T-cell (primary cell): ENCODE data around the gene KCNG2. TPM values are rescaled to one million over a fixed set of nuclear protein-coding genes. Genes with fewer than 3 reads are reported as not detected.

Experiments used
- ATAC-seq, 4 experiments: fragments of 200-7000 bp in 3 of 4; fragments of 150-1000 bp in 1 of 4; cut with Tn5 transposase; replicated peaks in 1 of 4; 1 replicate in 3 of 4; 2 replicates in 1 of 4; pipeline ENCODE4 v1.10.0; 2021; ENCODE audit warnings: moderate library complexity in 3 of 4, mild to moderate bottlenecking in 2 of 4, moderate number of reproducible peaks in 1 of 4
- CTCF ChIA-PET, 2 donors: fragments of 300-600 bp; sonication (Branson Sonifier 250); formaldehyde crosslinking; loops; one replicate each; lab custom pipeline; 2022; ENCODE audit warnings: antibody characterized with exemption in 2 of 2; lab: Charles Lee
- POLR2A ChIA-PET, 2 donors: fragments of 300-600 bp; sonication (Branson Sonifier 250); formaldehyde crosslinking; loops; one replicate each; lab custom pipeline; 2022; ENCODE audit warnings: antibody characterized with exemption in 2 of 2; lab: Charles Lee
- DNase-seq, 35 experiments: peaks; one replicate each; pipeline versions ENCODE4 v3.0.0 to v3.0.0-alpha.2; 2013 to 2023
- H3K27ac ChIP-seq: one replicate; pipeline ENCODE4 v1.5.1; 2013; ENCODE audit warnings: low read length
- H3K27me3 ChIP-seq, 2 experiments: replicated peaks in 1 of 2; 1 replicate in 1 of 2; 2 replicates in 1 of 2; pipeline versions ENCODE4 v1.6.1 to v1.7.0; 2013; ENCODE audit warnings: low read length in 1 of 2, mixed read lengths in 1 of 2; ENCODE audit not compliant: control insufficient read depth in 2 of 2, insufficient read depth in 2 of 2; ENCODE audit errors: extremely low read depth in 1 of 2
- H3K36me3 ChIP-seq, 2 donors: 1 replicate in 1 of 2; 2 replicates in 1 of 2; pipeline versions ENCODE4 v1.6.1 to v1.7.0; 2013; ENCODE audit warnings: low read length in 1 of 2; ENCODE audit not compliant: control insufficient read depth in 2 of 2, insufficient read depth in 1 of 2; ENCODE audit errors: extremely low read depth in 1 of 2
- H3K4me1 ChIP-seq, 2 experiments: 1 replicate in 1 of 2; 2 replicates in 1 of 2; pipeline versions ENCODE4 v1.6.1 to v1.7.0; 2013; ENCODE audit warnings: low read length in 2 of 2, mixed read lengths in 1 of 2; ENCODE audit not compliant: insufficient read depth in 2 of 2, control insufficient read depth in 1 of 2; ENCODE audit errors: extremely low read depth in 1 of 2
- H3K4me3 ChIP-seq, 2 donors: 1 replicate in 1 of 2; 2 replicates in 1 of 2; pipeline versions ENCODE4 v1.5.1 to v1.7.0; 2013; ENCODE audit warnings: mild to moderate bottlenecking in 2 of 2, low read length in 1 of 2, moderate library complexity in 1 of 2; ENCODE audit not compliant: control insufficient read depth in 1 of 2; ENCODE audit errors: extremely low read depth in 1 of 2
- H3K9me3 ChIP-seq: 2 replicates; pipeline ENCODE4 v1.7.0; 2013
- H3K27ac Mint-ChIP-seq, 2 donors: one replicate each; pipeline ENCODE4 v1.8.0; 2020 to 2021; ENCODE audit warnings: mild to moderate bottlenecking in 2 of 2, mixed read lengths in 2 of 2
- H3K27me3 Mint-ChIP-seq, 2 donors: one replicate each; pipeline ENCODE4 v1.8.0; 2021 to 2022; ENCODE audit warnings: mixed read lengths in 2 of 2
- H3K36me3 Mint-ChIP-seq: one replicate; pipeline ENCODE4 v1.8.0; 2021; ENCODE audit warnings: mixed read lengths
- H3K4me1 Mint-ChIP-seq, 3 donors: one replicate each; pipeline ENCODE4 v1.8.0; 2020 to 2022; ENCODE audit warnings: mixed read lengths in 3 of 3, mild to moderate bottlenecking in 1 of 3
- H3K4me3 Mint-ChIP-seq, 3 donors: one replicate each; pipeline ENCODE4 v1.8.0; 2020 to 2022; ENCODE audit warnings: mild to moderate bottlenecking in 3 of 3, mixed read lengths in 3 of 3, moderate library complexity in 3 of 3
- H3K9me3 Mint-ChIP-seq, 3 donors: one replicate each; pipeline ENCODE4 v1.8.0; 2020 to 2022; ENCODE audit warnings: mixed read lengths in 3 of 3
- WGBS: methylation state at CpG from one replicate; pipeline ENCODE4 v1.1.5; 2013; ENCODE audit warnings: missing lambda C conversion rate; ENCODE audit not compliant: insufficient coverage; 5-methylcytosine and 5-hydroxymethylcytosine counted together
- total RNA-seq, 35 experiments: library from RNA in 6 of 35; stranded (reverse) in 6 of 35; fragments of 120-200 nt in 1 of 35; gene quantifications; one replicate each; pipeline versions ENCODE4 v1.2.1 to v1.2.4 and lab custom pipeline; 2013 to 2026

KCNG2 gene
- total RNA-seq, 5 donors from 2014 or later (not counting 1 experiment from before 2014, with no cell fraction given) = not detected

- Mint-ChIP-seq H3K27me3 (no peaks in the 10 kb centered on the region), H3K4me3 (no peak overlapping the region), H3K27ac (no peak overlapping the region), H3K36me3 (peaks cover 32% of the 10 kb centered on the region), H3K9me3 (no peaks in the 10 kb centered on the region), H3K4me1 (peaks cover 19 to 27% (median 24%) of the 10 kb centered on the region in 3 donors)
- H3K4me3 ChIP-seq = no peak overlapping the region
- H3K9me3 ChIP-seq = no peaks in the 10 kb centered on the region
- peaks cover 9 to 13% of the 10 kb centered on the region in 2 donors for H3K36me3 ChIP-seq
- ATAC-seq (no peak), DNase-seq (no peak)
- ChIA-PET CTCF (interaction anchor here in 1 of 2 donors (0.5 kb wide), 1 partner anchor 9 kb away, joined by 4 read pairs; no protein-coding TSS in a partner anchor), POLR2A (no interaction called here)
- WGBS = 98% methylated on average over 25 of the region's 28 CpGs
- H3K27me3 ChIP-seq = no peaks in the 10 kb centered on the region
- no peak overlapping the region for H3K27ac ChIP-seq
- peaks cover 8 to 23% of the 10 kb centered on the region in 2 experiments for H3K4me1 ChIP-seq
These were observed 119.6 kb downstream of the KCNG2 start for GRCh38 chr18:79917169-79917852.

- Histone ChIP-seq H3K36me3 (peaks cover 9 to 13% of the 10 kb centered on the region in 2 donors), H3K9me3 (no peaks in the 10 kb centered on the region), H3K27ac (no peak overlapping the region), H3K27me3 (no peaks in the 10 kb centered on the region), H3K4me1 (peaks cover 5 to 16% of the 10 kb centered on the region in 2 experiments), H3K4me3 (no peak overlapping the region)
- no peak overlapping the region for H3K4me3 Mint-ChIP-seq
- peaks cover 29% of the 10 kb centered on the region for H3K36me3 Mint-ChIP-seq
- H3K9me3 Mint-ChIP-seq = no peaks in the 10 kb centered on the region
- POLR2A ChIA-PET = no interaction called here
- no peak overlapping the region for H3K27ac Mint-ChIP-seq
- H3K4me1 Mint-ChIP-seq = peaks cover 13 to 20% (median 19%) of the 10 kb centered on the region in 3 donors
- CTCF ChIA-PET = no interaction called here
- 91% methylated on average over 24 of the region's 25 CpGs for WGBS
- ATAC-seq = no peak
- peak in 1 of 35 experiments; percentile 9 for DNase-seq
- no peaks in the 10 kb centered on the region for H3K27me3 Mint-ChIP-seq
These were observed 120.3 kb downstream of the KCNG2 start for GRCh38 chr18:79917853-79918614.

GRCh38 chr18:79918615-79919011 lies 120.9 kb downstream of the KCNG2 start:
- ATAC-seq (no peak), DNase-seq (peak in 1 of 35 experiments; percentile 9)
- Histone ChIP-seq H3K27ac (no peak overlapping the region), H3K36me3 (peaks cover 8 to 13% of the 10 kb centered on the region in 2 donors), H3K9me3 (no peaks in the 10 kb centered on the region), H3K4me3 (no peak overlapping the region), H3K27me3 (no peaks in the 10 kb centered on the region), H3K4me1 (peaks cover under 1 to 10% of the 10 kb centered on the region in 2 experiments)
- peaks cover 7 to 19% (median 14%) of the 10 kb centered on the region in 3 donors for H3K4me1 Mint-ChIP-seq
- H3K27ac Mint-ChIP-seq = no peak overlapping the region
- H3K27me3 Mint-ChIP-seq = no peaks in the 10 kb centered on the region
- no peak overlapping the region for H3K4me3 Mint-ChIP-seq
- WGBS = over 99% methylated on average over 20 of the region's 20 CpGs
- POLR2A ChIA-PET = no interaction called here
- CTCF ChIA-PET = no interaction called here
- peaks cover 28% of the 10 kb centered on the region for H3K36me3 Mint-ChIP-seq
- H3K9me3 Mint-ChIP-seq = no peaks in the 10 kb centered on the region

GRCh38 chr18:79919089-79919488 lies 121.4 kb downstream of the KCNG2 start:
- H3K4me3 Mint-ChIP-seq = no peak overlapping the region
- Histone ChIP-seq H3K4me3 (no peak overlapping the region), H3K27me3 (no peaks in the 10 kb centered on the region), H3K27ac (no peak overlapping the region), H3K9me3 (no peaks in the 10 kb centered on the region), H3K4me1 (peaks cover 0 to 7% of the 10 kb centered on the region in 2 experiments), H3K36me3 (peaks cover 9 to 13% of the 10 kb centered on the region in 2 donors)
- peaks cover 3 to 14% (median 9%) of the 10 kb centered on the region in 3 donors for H3K4me1 Mint-ChIP-seq
- H3K27me3 Mint-ChIP-seq = no peaks in the 10 kb centered on the region
- WGBS = 96% methylated on average over 18 of the region's 19 CpGs
- no peak for ATAC-seq
- no peak overlapping the region for H3K27ac Mint-ChIP-seq
- CTCF ChIA-PET = no interaction called here
- POLR2A ChIA-PET = no interaction called here
- no peaks in the 10 kb centered on the region for H3K9me3 Mint-ChIP-seq
- H3K36me3 Mint-ChIP-seq = peaks cover 32% of the 10 kb centered on the region
- peak in 1 of 35 experiments; percentile 9 for DNase-seq

GRCh38 chr18:79921984-79922965 lies 124.5 kb downstream of the KCNG2 start:
- Histone ChIP-seq H3K27ac (no peak overlapping the region), H3K9me3 (no peaks in the 10 kb centered on the region), H3K4me1 (no peaks in the 10 kb centered on the region), H3K36me3 (peaks cover 15% of the 10 kb centered on the region in 2 donors), H3K27me3 (no peaks in the 10 kb centered on the region), H3K4me3 (no peak overlapping the region)
- Mint-ChIP-seq H3K36me3 (peaks cover 41% of the 10 kb centered on the region), H3K4me1 (peaks cover 2 to 5% (median 2%) of the 10 kb centered on the region in 3 donors), H3K27me3 (no peaks in the 10 kb centered on the region), H3K9me3 (no peaks in the 10 kb centered on the region), H3K4me3 (no peak overlapping the region), H3K27ac (no peak overlapping the region)
- POLR2A ChIA-PET = no interaction called here
- CTCF ChIA-PET = interaction anchor here in 1 of 2 donors (0.5 kb wide), 1 partner anchor 56 kb away, joined by 4 read pairs; no protein-coding TSS in a partner anchor
- DNase-seq (peak in 2 of 35 experiments; percentile 17 to 28), ATAC-seq (peak in 1 of 4 experiments; percentile 42)
- 91% methylated on average over 14 of the region's 24 CpGs for WGBS
